ENCODE measurements around the gene C6orf52. TPM values are rescaled to one million over a fixed set of nuclear protein-coding genes. Genes with fewer than 3 reads are reported as not detected.
"Not testable (repeated sequence)": the region's sequence is repeated elsewhere in the genome, so short reads cannot be mapped to it uniquely, and the experiment has no call there.

C6orf52 gene
- total RNA-seq, 4 donors from 2014 or later, result not detected

GRCh38 chr6:10684618-10685017, 9.8 kb downstream of the C6orf52 start:
- DNase-seq (ENCODE audit: low spot score), result no peak
- TF ChIP-seq, protein P1, sequence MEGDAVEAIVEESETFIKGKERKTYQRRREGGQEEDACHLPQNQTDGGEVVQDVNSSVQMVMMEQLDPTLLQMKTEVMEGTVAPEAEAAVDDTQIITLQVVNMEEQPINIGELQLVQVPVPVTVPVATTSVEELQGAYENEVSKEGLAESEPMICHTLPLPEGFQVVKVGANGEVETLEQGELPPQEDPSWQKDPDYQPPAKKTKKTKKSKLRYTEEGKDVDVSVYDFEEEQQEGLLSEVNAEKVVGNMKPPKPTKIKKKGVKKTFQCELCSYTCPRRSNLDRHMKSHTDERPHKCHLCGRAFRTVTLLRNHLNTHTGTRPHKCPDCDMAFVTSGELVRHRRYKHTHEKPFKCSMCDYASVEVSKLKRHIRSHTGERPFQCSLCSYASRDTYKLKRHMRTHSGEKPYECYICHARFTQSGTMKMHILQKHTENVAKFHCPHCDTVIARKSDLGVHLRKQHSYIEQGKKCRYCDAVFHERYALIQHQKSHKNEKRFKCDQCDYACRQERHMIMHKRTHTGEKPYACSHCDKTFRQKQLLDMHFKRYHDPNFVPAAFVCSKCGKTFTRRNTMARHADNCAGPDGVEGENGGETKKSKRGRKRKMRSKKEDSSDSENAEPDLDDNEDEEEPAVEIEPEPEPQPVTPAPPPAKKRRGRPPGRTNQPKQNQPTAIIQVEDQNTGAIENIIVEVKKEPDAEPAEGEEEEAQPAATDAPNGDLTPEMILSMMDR (IDR thresholded peaks at IDR 0.05), result no peak
- ATAC-seq (ENCODE audit: low FRiP score), result no peak

DNA sequence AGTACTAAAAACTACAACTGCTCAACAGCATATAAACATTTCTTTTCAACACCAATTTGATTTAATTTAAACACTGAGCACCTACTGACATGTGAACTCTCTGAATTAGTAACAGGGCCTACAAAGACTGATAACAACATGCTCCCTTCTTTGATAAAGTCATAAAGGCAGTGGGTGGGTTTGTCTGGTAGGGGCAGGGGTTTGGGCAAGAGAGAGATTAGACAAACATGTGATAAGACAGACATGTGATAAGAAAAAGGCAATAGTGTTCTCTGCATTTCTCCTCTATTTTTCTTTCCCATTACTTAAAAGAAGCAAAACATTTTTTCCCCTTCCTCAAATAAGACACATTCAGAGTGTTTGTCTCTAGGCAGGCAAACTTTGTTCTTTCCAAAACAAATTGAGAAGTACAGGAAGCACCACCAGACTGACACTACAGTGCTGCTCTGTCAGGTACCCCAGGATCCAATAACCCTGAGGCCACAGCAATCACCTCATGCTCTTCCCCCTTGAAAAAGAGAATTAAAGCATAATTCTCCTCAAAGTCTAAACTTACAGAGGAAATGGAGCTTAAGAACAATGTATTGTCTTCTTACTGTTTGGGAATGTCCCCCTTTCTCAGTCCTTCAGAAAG, 11.9 kb downstream of the C6orf52 start:
- TF ChIP-seq, protein P1 (IDR thresholded peaks at IDR 0.05), result no peak
- ATAC-seq (ENCODE audit: low FRiP score), result no peak
- DNase-seq (ENCODE audit: low spot score), result no peak

DNA sequence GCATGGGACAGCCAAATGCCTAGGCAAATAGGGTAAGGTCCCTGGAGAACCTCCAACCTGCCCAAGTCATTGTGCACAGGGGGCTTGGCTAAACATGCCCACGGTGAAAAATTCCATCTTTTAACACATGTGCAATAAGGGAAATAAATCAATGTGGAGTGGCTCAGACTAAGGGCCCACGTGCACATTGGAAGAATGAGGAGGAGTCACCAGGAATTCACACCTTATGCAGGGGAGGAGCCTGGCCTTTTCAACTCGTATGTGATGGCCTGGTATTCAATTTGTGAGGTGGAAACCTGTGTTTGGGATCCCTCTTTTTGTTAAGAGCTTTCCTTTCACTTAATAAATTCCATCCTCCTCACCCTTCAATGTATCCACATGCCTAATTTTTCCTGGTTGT, 12.6 kb downstream of the C6orf52 start:
- TF ChIP-seq, protein P1 (IDR thresholded peaks at IDR 0.05), result no peak
- ATAC-seq (ENCODE audit: low FRiP score) (no peak), DNase-seq (ENCODE audit: low spot score) (no peak)

DNA sequence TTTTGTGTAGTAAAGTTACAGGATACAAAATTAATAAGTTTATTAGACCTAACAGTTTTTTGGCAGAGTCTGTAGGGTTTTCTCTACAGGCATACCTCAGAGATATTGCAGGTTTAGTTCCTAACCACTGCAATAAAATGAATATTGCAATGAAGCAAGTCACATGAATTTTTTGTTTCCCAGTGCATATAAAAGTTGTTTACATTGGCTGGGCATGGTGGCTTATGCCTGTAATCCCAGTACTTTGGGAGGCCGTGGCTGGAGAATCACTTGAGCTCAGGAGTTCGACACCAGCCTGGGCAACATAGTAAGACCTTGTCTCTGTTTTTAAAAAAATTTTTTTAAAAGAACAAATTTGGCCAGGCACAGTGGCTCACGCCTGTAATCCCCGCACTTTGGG, 16.0 kb downstream of the C6orf52 start:
- TF ChIP-seq, protein P1 (IDR thresholded peaks at IDR 0.05), result no peak
- no peak for ATAC-seq (ENCODE audit: low FRiP score)
- DNase-seq (ENCODE audit: low spot score), result no peak

DNA sequence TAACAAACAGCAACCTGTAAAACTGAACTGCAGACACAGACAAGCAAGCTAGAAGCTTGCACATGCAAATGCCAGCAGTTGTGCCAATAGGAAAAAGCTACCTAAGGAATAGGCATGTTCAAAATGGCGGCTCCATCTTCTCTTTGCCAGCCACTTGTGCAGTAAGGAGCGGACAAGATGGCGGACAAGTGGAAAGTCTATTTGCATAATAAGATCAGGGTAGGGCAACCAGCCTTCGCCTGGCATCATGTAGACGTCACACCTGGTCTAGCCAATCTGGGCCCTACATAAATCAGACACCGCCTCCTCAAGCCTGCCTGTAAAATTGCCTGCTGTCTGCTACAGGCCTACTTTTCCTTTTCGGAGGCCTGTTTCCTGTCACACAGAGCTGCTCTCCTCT, 18.0 kb downstream of the C6orf52 start:
- DNase-seq (ENCODE audit: low spot score), result no peak
- TF ChIP-seq, protein P1 (IDR thresholded peaks at IDR 0.05), result no peak
- no peak for ATAC-seq (ENCODE audit: low FRiP score)

DNA sequence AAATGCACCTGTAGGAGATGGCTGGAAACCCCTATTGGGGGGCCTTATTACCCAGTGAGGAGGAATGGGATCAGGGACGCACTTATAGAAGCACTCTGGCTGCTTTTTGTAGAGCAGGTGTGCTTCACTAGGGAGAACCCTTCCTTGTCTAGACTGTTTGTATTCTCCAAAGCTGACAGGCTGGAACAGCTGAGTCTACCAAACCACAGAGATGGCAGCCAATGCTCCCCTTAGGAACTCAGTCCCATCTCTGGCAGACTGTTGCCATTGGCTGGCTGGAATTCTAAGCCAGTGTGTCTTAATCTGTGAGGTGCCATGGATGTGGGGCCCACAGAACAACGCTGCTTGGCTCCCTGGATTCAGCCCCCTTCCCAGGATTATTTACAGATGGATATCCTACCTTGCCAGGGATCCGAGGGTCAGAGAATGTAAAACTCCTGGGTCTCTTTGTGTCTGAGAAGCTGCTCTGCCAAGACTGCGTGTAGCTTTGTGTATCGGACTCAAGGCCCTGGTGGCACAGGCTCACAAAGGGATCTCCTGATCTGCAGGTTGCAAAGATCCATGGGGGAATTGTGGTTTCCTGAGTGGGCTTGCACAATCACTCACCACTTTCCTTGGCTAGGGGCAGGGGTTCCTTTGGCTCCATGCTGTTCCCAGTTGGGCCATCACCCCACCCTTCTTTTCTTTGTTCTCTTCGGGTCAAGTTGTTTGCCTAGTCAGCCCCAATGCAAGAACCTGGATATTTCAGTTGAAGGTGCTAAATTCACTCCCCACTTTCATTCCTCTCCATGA, 26.1 kb downstream of the C6orf52 start:
- DNase-seq (ENCODE audit: low spot score) (no peak), ATAC-seq (ENCODE audit: low FRiP score) (no peak)
- TF ChIP-seq, protein P1 (IDR thresholded peaks at IDR 0.05), result no peak

GRCh38 chr6:10665595-10665994, 28.8 kb downstream of the C6orf52 start:
- not testable (repeated sequence) for ATAC-seq (ENCODE audit: low FRiP score); DNase-seq (ENCODE audit: low spot score)

All from omental fat pad (tissue), 4 donors.